NCI-H82 treated with DMSO at 0.1 percent for 48 hours (cell line): ENCODE measurements around the gene CCDC126.
"Not testable (repeated sequence)": the region's sequence is repeated elsewhere in the genome, so short reads cannot be mapped to it uniquely, and the experiment has no call there.

ENCODE experiments used
- DNase-seq: peaks from one replicate; lab custom pipeline; 2025; ENCODE audit not compliant: unreplicated experiment; lab: John Stamatoyannopoulos, UW

CCDC126 gene

GRCh38 chr7:23622506-23622925, 25.3 kb downstream of the CCDC126 start:
- DNase-seq = no peak

GRCh38 chr7:23628370-23628769, 31.2 kb downstream of the CCDC126 start:
- DNase-seq = no peak

- no peak for DNase-seq
Observed at GRCh38 chr7:23633417-23633816, 36.2 kb downstream of the CCDC126 start.

- DNase-seq = no peak
Observed at GRCh38 chr7:23645822-23646221, 48.6 kb downstream of the CCDC126 start.

- DNase-seq = no peak
Observed at GRCh38 chr7:23653942-23654341, 56.8 kb downstream of the CCDC126 start.

GRCh38 chr7:23654508-23654907, 57.3 kb downstream of the CCDC126 start:
- no peak for DNase-seq

- DNase-seq = no peak
Observed at GRCh38 chr7:23655433-23655832, 58.3 kb downstream of the CCDC126 start.

GRCh38 chr7:23658831-23659427, 61.7 kb downstream of the CCDC126 start:
- no peak for DNase-seq

- no peak for DNase-seq
Observed at GRCh38 chr7:23661385-23661784, 64.2 kb downstream of the CCDC126 start.

- no peak for DNase-seq
Observed at GRCh38 chr7:23662124-23662983, 65.2 kb downstream of the CCDC126 start.

GRCh38 chr7:23662984-23663313, 65.8 kb downstream of the CCDC126 start:
- peak; percentile 45 for DNase-seq

- no peak for DNase-seq
Observed at GRCh38 chr7:23664122-23664521, 66.9 kb downstream of the CCDC126 start.

- DNase-seq = no peak
Observed at GRCh38 chr7:23672033-23672432, 74.9 kb downstream of the CCDC126 start.

- DNase-seq = no peak
Observed at GRCh38 chr7:23679898-23680413, 82.8 kb downstream of the CCDC126 start, which contains the start of gene FAM221A. TSS of gene FAM221A (plus strand) at chr7:23680199. CDS start at chr7:23680219, 20 bp downstream.

GRCh38 chr7:23680414-23681405, 83.5 kb downstream of the CCDC126 start:
- no peak for DNase-seq

GRCh38 chr7:23684041-23684440, 86.9 kb downstream of the CCDC126 start:
- DNase-seq = not testable (repeated sequence)

GRCh38 chr7:23685731-23686130, 88.5 kb downstream of the CCDC126 start:
- DNase-seq = no peak

- no peak for DNase-seq
Observed at GRCh38 chr7:23687011-23687410, 89.8 kb downstream of the CCDC126 start.

- DNase-seq = no peak
Observed at GRCh38 chr7:23689165-23689564, 92.0 kb downstream of the CCDC126 start.

GRCh38 chr7:23691320-23691719, 94.1 kb downstream of the CCDC126 start:
- DNase-seq = no peak

- no peak for DNase-seq
Observed at GRCh38 chr7:23693224-23693623, 96.0 kb downstream of the CCDC126 start.
